Tibial nerve (tissue), 4 donors: ENCODE results near the gene GSTA1.
"Not testable (repeated sequence)": the region's sequence is repeated elsewhere in the genome, so short reads cannot be mapped to it uniquely, and the experiment has no call there.

Source experiments
- EP300 ChIP-seq, 2 donors: sonication (generic); formaldehyde crosslinking; IDR thresholded peaks; one replicate each; pipeline ENCODE4 v1.6.1; 2017; ENCODE audit warnings: antibody characterized with exemption in 2 of 2, mild to moderate bottlenecking in 1 of 2
- POLR2A ChIP-seq, 2 donors: fragments of 450-650 bp; IDR thresholded peaks; one replicate each; pipeline ENCODE4 v1.6.1; 2017; ENCODE audit warnings: antibody characterized with exemption in 2 of 2, mild to moderate bottlenecking in 2 of 2, moderate library complexity in 2 of 2
- TF ChIP-seq, protein P1 (sequence below), 5 experiments: fragments of 200-600 bp in 3 of 5; fragments of 450-650 bp in 2 of 5; sonication (generic) in 3 of 5; IDR thresholded peaks; one replicate each; pipeline ENCODE4 v1.5.1; 2016 to 2019; ENCODE audit warnings: antibody characterized with exemption in 5 of 5, mild to moderate bottlenecking in 3 of 5, moderate library complexity in 2 of 5

DNA sequence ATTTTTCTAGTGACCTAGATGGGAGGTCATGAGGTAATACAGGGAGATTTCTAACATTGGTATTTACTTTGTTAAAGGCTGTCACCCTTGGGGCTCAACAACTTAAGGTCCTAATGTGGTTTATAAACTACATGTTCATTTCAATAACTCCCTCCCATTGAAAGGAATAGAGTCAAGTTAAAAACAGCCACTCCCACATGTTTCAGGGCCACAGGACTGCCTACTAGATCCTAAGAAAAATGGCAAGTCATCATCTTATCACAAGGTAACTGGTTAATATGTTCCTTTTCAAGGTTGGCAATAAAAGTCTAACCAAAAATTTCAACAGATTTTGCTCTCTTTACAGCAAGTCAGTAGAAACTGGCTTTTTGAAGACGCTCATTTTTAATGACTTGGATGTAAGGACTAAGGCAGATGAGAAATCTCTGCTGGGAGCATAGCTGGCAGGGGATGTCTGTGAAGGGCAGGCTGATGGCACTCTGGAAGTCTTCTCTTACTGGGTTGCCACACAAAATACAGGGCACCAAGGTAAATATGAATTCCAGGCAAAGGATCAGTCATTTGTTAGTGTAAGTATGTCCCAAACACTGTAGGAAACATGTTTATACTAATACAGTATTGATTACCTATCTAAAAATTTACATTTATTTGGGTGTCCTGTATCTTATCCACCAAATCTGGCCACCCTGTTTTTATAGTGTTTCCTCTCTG is 23.6 kb upstream of the GSTA1 start:
- TF ChIP-seq POLR2A, EP300 (IDR thresholded peaks at IDR 0.05): not testable (repeated sequence)
- TF ChIP-seq, protein P1, sequence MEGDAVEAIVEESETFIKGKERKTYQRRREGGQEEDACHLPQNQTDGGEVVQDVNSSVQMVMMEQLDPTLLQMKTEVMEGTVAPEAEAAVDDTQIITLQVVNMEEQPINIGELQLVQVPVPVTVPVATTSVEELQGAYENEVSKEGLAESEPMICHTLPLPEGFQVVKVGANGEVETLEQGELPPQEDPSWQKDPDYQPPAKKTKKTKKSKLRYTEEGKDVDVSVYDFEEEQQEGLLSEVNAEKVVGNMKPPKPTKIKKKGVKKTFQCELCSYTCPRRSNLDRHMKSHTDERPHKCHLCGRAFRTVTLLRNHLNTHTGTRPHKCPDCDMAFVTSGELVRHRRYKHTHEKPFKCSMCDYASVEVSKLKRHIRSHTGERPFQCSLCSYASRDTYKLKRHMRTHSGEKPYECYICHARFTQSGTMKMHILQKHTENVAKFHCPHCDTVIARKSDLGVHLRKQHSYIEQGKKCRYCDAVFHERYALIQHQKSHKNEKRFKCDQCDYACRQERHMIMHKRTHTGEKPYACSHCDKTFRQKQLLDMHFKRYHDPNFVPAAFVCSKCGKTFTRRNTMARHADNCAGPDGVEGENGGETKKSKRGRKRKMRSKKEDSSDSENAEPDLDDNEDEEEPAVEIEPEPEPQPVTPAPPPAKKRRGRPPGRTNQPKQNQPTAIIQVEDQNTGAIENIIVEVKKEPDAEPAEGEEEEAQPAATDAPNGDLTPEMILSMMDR (IDR thresholded peaks at IDR 0.05) = not testable (repeated sequence)
